BE2C (cell line): ENCODE results near the gene GOLIM4.

ENCODE experiments used
- DNase-seq: peaks from one replicate; pipeline ENCODE4 v3.0.0-alpha.2; 2020
- H3K27me3 ChIP-seq: fragments of 250-450 bp; sonication (Bioruptor Pico); 2 replicates; pipeline ENCODE4 v1.5.1; 2020; ENCODE audit warnings: mild to moderate bottlenecking
- H3K36me3 ChIP-seq: fragments of 250-450 bp; sonication (Bioruptor Pico); 2 replicates; pipeline ENCODE4 v1.5.1; 2020; ENCODE audit warnings: mild to moderate bottlenecking
- H3K4me1 ChIP-seq: fragments of 250-450 bp; sonication (Bioruptor Pico); 2 replicates; pipeline ENCODE4 v1.5.1; 2020
- H3K4me3 ChIP-seq: 2 replicates; pipeline ENCODE4 v1.5.1; 2011; ENCODE audit warnings: low read depth, low read length
- H3K9me3 ChIP-seq: fragments of 250-450 bp; sonication (Bioruptor Pico); 2 replicates; pipeline ENCODE4 v1.5.1; 2020
- CTCF ChIP-seq: IDR thresholded peaks from 2 replicates; pipeline ENCODE4 v1.5.1; 2012; ENCODE audit warnings: mild to moderate bottlenecking, low read depth, low read length

GOLIM4 gene

DNA sequence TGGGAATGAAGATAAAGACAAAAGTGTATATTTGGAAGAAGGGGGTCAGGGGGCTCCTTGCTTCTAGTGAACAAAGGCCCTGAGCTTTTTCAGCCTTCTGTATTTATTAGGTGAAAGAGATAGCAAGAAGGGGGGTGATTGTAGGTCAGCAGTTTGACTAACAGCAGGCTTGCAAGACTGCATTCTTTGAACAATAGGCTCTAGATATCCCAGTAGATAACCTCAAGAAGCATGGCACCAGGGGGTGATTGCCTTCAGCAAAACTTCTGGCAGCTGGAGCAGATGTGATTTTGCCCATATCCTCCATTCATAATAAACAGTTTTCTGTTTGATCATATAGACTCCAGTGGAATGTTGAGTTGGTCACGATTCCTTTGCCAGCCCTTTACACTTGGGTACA is 31.7 kb upstream of the GOLIM4 start:
- no peak for DNase-seq
- Histone ChIP-seq H3K27me3 (no peaks in the 10 kb centered on the region), H3K4me1 (no peaks in the 10 kb centered on the region), H3K4me3 (no peak overlapping the region), H3K9me3 (no peaks in the 10 kb centered on the region), H3K36me3 (no peaks in the 10 kb centered on the region)
- no peak for TF ChIP-seq CTCF

GRCh38 chr3:168124791-168125190 is 29.1 kb upstream of the GOLIM4 start:
- no peak for TF ChIP-seq CTCF

DNA sequence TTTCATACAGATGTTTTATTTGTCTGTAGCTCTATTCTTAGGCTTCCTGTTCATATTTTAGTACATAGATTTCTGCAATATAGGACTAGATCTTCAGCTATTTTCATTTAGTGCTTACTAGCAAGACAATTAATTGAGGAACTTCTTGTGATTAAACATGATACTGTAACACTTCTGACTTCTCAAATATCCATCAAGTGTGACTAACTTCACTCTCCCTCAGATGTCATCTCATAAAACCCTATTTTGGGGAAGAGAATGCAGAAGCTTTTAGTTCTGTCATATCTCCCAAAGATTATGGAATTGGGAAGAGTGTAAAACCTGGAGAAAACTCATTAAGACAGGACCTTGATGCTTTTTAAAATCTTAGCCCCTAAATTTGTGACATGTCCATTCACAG is 28.6 kb upstream of the GOLIM4 start:
- DNase-seq = no peak
- H3K9me3 ChIP-seq = 0 out of 2 replicates have a peak, but pooled peaks cover 4% of the 10 kb centered on the region
- H3K27me3 ChIP-seq = no peaks in the 10 kb centered on the region
- no peak for TF ChIP-seq CTCF
- peaks cover 4% of the 10 kb centered on the region; the same call in 1 of the 2 replicates for H3K4me1 ChIP-seq
- H3K4me3 ChIP-seq = no peak overlapping the region
- H3K36me3 ChIP-seq = no peaks in the 10 kb centered on the region

More at GRCh38 chr3:168124791-168125190, 29.1 kb upstream of the GOLIM4 start:
- Histone ChIP-seq H3K9me3 (0 out of 2 replicates have a peak, but pooled peaks cover 4% of the 10 kb centered on the region), H3K36me3 (no peaks in the 10 kb centered on the region), H3K4me3 (no peak overlapping the region), H3K4me1 (peaks cover 4% of the 10 kb centered on the region; the same call in 1 of the 2 replicates), H3K27me3 (no peaks in the 10 kb centered on the region)
- DNase-seq = no peak

DNA sequence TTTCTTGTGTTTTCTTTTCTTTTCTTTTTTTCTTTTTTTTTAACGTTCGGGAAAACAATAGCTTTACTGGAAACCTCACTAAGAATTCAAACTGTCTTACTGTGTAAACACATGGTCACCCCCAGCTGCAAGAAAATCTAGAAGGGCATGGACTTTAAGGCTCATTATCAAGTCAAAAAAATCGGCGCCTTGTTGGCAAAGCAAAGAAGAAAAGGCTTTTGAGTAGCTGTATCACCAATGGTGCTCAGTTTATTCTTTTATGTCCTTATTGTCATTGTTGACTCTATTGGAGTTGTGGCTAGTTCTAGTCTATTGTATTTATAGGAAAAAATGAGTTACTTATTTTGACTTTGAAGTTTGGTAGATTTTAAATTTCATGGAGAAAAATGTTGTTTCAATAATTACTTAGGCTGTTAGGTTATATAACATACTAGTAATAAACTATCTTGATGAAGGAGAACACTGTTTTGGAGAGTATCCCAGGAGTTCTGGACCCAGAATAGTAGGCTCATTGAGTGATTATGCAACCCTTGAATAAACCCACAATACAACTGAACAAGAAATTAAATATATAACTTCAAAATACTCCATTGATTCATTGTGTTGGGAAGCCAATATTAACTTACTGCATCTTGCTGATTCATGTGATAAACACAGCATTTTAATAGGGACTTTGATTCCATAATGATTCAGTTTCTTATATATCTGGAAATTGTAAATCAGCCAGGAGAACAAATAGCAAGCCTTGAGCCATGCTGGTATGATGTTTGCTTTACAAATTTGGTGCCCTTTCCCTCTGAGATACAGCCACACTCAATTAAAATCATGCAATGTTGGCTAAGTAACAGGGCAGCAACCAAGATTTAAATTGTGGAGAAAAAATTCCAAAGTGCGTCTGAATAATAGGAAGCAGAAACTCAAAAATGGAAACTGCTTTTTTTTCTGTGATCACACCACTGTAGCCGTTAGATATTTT is 27.8 kb upstream of the GOLIM4 start:
- Histone ChIP-seq H3K27me3 (no peaks in the 10 kb centered on the region), H3K9me3 (0 out of 2 replicates have a peak, but pooled peaks cover 4% of the 10 kb centered on the region), H3K4me1 (peaks cover 4% of the 10 kb centered on the region; the same call in 1 of the 2 replicates), H3K4me3 (no peak overlapping the region), H3K36me3 (no peaks in the 10 kb centered on the region)
- TF ChIP-seq CTCF = no peak
- DNase-seq = no peak

GRCh38 chr3:168121184-168122017 is 25.7 kb upstream of the GOLIM4 start:
- Histone ChIP-seq H3K36me3 (no peaks in the 10 kb centered on the region), H3K27me3 (no peaks in the 10 kb centered on the region; the same call in 1 of the 2 replicates), H3K9me3 (0 out of 2 replicates have a peak, but pooled peaks cover 4% of the 10 kb centered on the region), H3K4me3 (no peak overlapping the region), H3K4me1 (peaks cover 4% of the 10 kb centered on the region; the same call in 1 of the 2 replicates)
- DNase-seq = peak; percentile 25
- no peak for TF ChIP-seq CTCF
